Esophagus mucosa (tissue), 1 donor: ENCODE measurements around the gene GARNL3. TPM values are rescaled to one million over a fixed set of nuclear protein-coding genes. Genes with fewer than 3 reads are reported as not detected.

Source experiments
- ATAC-seq: fragments of 200-7000 bp; cut with Tn5 transposase; one replicate; pipeline ENCODE4 v1.9.1; 2020
- total RNA-seq: library from RNA; stranded (reverse); gene quantifications from one replicate; pipeline ENCODE4 v1.2.4, GENCODE V29; 2023
- donor health status: DM: yes; HTN: yes; CAD: no.

The GARNL3 gene
- total RNA-seq, 1 donor from 2014 or later, result 3.1 TPM

DNA sequence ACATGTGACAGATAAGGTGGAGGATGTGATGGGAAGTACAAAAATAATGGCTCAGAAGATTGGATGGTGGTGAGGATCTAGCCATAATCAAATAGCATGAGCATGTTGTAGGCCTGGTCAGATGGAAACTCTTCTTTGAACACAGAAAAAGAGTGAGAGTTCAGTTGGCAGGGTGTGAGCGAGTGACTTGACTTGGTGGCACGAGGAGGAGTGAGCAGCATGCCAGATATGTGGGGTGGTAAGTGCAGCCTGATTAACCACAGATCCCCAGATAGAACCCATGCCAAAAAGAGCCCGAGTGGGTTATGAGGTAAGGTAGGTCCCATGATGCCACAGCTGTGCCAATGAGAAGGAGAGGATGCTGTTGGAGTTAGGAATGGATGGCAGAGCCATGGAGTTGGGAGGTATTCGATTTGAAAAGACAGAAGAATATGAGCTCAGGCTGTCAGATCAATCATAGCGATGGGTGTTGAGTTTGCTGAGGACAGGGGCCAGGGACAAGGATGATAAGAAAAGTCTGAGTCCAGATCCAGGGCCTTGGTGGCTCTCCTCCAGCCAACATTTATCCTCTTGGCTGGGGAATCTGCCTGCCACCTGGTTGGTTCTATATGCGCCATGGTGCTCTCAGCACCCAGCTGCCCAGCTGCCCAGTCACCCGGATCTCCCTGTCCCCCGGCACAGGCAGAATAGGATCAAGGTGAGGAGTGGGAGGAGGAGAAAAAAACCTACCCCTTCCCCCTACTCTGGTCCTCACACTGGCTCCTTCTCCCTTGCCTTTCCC is 16.5 kb downstream of the GARNL3 start:
- no peak for ATAC-seq

DNA sequence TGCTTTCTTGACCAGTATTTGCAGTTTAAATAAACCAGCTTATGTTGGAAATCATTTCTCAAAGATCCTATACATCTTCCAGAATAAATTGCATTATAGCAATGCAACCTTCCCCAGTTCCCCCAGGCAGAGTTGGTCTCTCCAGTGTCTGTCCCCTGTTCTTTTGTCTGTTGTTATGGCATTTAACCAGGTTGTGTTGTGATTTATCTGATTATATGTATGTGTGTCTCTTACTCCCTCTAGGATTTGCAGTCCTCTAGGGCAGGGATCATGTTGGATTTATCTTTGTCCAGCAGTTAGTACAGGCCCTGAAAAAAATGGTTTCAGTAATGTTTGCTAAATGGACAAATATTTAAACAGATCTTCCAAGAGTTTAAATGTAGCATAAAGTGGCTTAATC is 17.3 kb downstream of the GARNL3 start:
- ATAC-seq, result no peak

DNA sequence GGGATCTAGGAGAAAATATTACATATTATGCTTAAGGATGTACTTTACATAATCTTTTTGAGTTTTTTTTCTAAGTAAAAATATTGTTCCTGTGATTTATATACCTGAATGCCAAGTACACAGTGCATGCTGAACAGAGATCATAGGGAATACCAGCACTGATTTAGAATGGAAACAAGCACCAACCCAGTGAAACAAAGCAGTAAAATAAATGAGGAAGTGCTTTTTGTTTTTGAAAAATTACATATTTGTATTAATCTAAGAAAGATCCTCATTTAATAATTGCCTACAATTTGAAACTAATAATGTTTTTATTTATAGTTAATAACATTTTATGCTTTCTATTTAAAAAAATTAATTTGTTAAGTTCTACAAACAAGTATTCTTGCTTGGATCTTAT is 18.0 kb downstream of the GARNL3 start:
- no peak for ATAC-seq

DNA sequence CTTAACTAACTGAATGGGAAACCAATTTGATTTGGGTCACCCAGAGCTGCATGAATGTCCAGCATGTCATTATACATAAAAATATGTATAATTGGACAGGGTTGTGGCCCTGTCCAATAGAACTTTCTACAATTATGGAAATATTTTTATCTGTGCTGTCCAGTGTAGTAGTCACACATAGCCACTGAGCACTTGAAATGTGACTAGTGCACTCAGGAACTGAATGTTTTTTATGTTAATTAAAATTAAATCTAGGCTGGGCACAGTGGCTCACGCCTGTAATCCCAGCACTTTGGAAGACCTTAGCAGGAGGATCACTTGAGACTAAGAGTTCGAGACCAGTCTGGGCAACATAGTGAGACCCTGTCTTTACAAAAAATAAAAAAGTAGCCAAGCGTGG is 18.6 kb downstream of the GARNL3 start:
- ATAC-seq, result no peak

DNA sequence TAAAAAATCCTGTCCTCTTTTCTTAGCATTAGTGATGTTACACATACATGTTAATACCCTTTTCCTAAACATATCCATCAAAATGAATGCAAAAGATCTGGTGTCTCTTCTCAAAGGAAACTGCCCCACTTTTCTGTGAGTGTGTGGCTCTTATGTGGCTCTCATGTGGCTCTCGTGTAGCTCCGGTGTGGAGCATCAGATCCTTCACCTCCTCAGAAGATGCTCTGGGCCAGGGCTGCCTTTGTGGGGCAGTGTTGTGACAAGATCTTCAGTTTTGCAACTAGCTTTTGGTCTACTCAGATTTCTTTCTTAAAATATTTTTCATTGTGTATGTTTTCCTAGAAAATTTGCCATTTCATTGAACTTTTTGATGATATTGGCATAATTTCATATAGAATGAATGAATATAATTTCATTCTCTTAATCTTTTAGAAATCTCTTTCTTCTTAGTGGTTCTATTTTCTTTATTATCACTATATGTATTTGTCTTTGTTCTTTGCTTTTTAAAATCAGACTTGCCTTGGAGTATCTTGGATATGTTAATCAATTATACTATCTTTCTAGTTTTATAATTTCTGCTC is 19.4 kb downstream of the GARNL3 start:
- no peak for ATAC-seq

DNA sequence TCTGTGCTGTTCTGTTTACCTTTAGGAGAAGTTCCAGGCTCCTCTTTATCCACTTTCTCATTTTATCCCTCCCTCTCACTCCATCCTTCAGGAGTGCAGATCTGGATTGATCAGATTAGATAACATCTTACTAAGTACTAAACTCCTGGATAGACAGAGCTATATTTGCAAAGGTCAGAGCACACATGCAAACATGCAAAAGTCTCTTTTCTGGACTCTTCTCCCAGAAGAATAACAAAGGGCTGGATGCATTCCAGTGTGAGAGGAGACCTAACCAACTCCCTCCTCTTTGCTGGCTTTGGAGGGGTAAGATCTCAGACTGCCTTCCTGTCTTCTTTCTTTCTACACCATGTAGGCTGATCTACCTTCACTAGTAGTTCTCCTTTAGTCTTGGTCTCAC is 21.4 kb downstream of the GARNL3 start:
- no peak for ATAC-seq

DNA sequence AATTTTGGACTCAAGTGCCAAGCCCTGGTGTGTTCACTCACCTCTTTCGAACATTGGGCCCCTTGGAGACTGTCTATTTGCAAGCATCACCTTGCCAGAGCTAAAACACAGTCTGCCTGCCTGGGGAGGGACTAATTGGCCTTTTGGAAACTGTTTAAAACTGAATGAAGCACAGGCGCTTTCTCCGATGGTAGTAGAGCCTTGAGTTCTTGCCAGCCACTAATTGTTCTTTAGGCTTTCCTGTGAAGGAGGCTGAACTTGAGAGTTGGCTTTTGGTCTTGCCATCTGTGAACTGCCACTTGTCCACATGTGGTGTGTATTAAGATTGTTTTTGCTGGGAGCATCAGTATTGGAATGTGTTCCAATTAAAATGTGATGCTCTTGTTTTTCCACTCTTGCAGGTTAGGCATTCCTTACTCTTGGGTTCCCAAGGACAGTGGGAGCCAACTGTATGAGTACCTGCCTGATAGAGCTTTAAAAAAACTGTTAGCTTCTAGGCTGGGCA is 26.0 kb downstream of the GARNL3 start:
- no peak for ATAC-seq

DNA sequence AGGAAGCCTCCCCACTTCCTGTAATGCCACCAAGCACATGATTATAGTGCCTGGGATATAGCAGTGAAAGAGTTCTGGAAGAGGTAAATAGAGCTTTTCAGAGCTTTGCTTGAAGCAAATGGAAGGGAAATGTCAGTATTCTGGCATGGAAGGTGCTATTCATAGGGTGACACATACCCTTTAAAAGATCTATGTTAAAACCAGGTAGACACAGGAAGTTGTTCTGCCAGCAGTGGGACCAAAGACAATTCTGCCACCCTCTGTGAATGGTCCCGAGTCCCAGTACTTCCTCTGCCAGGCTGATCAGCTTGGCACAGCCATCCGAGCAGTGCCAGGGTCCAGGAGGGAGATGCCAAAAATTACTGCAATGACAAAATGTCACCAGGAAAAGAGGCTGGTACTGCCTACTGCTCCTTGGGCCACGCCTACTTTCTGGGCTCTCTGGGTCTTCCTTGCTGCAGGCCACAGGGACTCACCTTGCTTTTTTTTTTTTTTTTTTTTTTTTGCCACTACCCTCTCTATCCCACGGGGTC is 26.7 kb downstream of the GARNL3 start:
- ATAC-seq, result no peak

DNA sequence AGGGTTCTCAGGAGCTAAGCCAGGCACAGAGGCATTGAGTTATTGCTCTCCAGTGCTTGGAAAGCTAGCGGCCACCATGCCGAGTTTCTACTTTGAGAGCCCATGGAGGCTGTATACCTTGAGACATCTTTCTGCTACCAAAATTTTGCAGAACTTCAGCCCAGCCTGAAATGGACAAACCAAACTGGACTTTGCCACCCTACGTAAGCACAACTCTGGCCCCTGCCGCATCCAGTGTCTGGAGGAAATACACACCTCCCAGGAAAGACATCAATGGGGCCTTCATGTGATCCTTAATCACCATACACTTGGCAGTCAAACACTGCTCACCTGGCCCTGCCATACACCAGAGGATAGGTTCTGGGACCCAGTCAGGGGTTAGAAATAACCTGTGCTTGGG is 27.8 kb downstream of the GARNL3 start:
- no peak for ATAC-seq

DNA sequence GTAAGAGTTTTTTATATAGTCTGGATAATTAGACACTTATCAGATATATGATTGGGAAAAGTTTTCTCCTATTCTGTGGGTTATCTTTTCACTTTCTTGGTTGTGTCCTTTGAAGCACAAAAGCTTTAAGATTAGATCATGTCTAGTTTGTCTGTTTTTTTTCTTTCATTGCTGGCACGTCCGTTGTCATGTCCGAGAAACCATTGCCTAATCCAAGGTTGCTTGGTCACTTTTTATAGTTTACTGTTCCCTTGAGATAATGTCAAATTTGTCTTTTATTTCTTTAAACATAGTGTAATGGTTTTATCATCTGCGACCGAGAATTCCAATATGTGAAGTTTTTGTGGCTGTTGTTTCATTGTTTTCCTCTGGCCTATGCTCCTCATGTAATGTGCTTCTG is 28.8 kb downstream of the GARNL3 start:
- no peak for ATAC-seq

DNA sequence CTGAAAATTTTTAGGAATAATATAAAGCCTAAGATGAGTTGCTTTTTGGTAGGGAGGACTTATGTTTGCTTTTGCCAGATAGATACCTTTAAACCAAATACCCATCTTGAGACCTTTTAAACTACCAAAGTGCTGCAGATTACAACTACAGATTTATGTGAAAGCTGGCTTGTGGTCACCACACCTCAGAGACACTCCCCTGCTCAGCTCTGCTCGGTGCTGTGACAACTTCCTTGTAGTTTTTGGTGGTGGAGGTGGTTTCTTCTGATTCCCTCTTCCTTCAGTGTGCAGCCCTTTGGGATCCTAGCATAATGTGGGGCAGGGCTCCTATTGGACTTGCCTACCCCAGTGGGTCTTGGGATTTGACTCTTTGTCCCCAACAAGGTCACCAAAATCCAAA is 29.2 kb downstream of the GARNL3 start:
- ATAC-seq, result no peak

DNA sequence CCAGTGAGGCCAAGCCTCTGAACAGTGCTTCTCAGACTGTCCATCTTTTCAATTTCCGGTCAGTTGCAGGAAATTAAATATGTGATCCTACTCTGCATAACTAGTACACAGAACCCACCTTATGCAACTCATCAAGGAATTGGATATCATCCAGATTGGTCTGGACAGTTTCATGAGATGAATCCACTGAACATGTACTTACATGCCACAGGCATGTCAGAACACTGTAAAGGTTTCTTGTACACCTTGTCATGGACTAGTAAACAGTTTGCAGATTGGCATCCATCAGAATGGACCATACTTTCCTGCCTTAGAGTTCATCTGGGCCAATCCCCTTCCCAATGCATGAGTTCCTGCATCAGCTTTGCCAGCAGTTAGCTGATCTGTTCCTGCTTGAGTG is 30.4 kb downstream of the GARNL3 start:
- ATAC-seq, result peak; percentile 20

DNA sequence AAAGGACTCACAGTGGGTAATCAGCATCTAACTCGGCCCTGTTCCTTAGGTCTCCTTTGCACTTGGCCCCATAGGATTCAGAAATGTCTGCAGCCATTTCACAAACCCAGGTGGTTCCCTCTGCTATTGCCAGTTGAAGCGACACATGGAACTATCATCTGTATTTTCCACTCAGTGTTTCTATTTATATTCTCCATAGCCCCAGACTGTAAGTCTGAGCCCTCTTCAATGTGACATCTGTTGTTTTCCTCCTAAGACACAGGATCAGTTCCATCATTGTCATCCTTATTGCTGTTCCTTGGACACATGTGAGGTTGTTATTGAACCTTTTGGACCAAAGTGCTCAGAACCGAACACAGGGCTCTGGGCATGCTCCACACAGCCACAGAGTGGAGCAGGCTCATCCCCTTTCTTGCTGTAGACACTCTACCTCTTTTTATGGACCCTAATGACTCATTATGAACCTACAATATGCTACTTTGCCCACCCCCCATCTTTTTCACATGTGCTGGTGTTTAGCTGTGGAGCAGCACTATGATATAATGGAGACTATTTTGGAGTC is 36.4 kb downstream of the GARNL3 start:
- no peak for ATAC-seq

DNA sequence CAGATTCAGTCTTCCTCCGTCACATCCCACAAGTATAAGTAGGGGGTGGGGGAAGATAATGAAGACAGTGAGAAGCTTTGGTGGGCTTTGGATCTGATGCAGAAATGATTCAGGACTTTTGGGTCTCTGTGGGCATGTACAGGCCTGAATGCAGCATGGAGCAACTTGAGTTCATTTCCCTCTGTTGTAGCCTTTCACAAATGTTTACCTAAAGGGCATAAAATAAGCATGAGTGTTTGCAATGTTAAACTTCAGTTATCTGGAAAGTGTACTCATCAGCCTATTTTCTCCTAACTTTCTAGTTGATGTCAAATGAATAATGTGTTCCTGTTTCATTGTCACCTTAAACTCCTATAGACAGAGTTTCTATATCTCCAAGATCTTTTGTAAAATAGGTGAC is 39.3 kb downstream of the GARNL3 start:
- ATAC-seq, result no peak

DNA sequence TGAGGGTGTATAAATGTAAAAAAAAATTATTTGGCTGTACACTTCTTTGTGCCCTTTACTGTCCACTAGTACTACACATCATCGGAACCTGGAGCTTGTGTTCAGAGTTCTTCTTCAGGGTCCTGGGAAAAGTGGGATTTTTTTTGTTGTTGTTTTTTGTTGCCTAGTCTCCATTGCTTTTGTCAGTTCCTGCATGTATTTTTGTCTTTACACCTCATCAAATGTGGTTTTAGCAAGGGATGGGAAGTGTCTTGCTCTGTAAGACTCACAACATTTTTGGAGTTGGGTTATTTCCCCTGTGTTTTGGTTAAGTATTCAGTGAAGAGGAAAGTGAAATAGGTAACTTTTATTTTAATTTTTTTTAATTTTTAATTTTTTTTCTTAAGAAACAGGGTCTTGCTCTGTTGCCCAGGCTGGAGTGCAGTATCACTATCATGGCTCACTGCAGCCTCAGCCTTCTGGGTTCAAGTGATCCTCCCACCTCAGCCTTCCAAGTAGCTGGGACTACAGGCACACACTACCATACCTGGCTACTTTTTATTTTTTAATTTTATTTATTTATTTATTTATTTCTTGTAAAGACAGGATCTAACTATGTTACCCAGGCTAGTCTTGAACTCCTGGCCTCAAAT is 40.7 kb downstream of the GARNL3 start:
- ATAC-seq, result no peak

DNA sequence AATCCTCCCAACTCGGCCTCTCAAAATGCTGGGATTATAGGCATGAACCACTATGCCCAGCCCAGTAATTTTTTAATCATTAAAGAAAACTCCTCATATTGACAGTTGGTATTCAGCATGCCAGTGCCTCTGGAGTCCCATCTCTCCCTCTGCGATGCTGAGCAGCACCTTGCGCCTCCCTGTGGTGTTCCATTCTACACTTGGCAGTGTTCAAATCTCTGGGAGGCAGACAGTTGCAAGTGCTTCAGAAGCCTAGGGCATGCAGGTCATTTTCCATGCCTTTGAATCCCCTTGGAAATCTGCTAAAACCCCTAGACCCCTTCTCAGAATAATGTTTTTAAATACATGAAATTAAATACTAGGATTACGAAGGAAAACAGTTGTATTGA is 41.3 kb downstream of the GARNL3 start:
- ATAC-seq, result no peak

DNA sequence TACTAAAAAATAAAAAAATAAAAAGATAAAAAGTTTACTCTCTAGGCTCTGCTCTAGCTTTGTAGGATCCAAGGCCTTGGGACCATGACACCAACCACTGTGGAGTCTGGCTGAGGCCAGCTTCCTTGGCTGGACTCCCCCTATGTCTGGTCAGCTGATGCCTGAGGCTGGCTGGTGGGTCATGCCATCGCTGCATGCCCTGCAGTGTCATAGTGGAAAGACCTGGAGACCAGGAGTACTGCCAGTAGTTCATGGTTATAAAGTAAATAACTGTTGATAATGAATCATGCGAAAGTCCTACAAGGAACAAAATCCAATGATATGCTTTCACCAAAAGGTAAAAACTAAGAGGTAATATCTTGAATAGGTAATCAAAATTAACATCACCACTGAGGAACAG is 43.2 kb downstream of the GARNL3 start:
- ATAC-seq, result no peak

DNA sequence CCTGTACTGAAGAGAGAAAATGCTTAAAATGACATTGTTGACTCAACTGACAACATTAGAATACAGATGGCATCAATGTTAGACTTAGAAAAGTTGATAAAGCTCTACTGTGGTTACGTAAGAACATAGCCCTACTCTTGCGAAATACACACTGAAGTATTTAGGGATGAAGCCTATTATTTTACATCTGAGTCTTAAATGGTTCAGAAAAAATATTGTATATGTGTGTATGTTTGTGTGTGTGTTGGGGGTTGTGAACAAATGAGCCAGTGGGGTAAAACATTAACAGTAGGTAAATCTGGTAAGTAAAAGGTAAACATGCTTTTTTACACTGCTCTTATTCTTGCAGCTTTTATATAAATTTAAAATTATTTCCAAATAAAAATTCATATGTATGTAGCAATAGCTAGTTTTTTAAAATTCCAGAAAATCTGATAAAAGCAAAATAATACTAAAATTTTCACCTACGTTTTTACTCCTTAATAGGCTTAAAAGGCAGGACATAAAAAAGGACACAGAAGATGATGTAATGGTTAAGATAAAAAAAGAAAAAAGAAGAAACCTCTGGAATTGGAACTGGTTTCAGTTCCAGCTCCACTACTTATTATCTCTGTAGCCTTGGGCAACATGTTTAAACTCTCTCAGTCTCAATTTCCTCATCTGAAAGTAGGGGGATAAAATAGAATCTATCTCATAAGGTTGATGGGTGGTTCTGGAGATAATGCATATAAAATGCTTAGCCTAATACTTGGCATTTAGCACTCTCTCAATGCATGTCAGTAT is 44.3 kb downstream of the GARNL3 start:
- ATAC-seq, result no peak

DNA sequence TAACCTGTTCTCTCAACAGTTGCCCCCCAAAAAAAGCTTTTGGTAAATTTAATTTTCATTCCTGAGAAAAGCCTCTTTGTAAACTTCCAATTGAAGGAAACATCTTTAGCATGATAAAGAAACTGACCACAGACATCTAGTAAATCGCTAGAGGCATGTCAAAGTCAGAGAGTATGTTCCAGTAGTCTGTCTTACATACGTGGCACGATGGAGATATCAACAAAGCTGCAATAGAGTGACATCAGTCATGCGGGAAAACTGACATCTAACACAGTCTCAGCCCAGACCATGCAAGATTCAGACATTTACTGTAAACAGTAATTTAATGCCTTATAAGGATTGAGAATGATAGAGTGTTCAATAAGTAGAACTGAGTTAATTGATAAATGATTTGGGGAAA is 45.1 kb downstream of the GARNL3 start:
- no peak for ATAC-seq

DNA sequence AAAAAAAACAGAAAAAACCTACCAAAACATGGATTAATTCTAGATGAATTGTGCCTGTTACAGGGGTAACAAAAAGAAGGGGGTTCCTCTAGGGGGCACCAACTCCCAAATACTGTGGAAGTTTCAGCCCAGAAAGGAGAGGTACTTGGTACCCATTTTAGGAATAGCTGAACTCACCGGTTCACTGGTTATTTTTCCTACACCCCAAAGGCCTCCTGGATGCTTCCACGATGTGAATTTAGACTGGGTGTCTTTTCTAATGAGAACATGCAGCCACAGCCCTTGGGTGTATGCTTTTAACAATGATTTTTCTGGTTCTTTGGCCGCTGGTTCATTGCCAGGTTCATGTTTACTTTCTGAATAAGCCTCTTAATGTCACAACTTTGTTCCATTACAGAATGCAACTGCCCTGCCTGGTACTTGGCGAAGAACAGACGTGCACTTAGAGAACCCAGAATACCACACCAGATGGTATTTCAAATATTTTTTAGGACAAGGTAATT is 46.7 kb downstream of the GARNL3 start:
- peak; percentile 61 for ATAC-seq

DNA sequence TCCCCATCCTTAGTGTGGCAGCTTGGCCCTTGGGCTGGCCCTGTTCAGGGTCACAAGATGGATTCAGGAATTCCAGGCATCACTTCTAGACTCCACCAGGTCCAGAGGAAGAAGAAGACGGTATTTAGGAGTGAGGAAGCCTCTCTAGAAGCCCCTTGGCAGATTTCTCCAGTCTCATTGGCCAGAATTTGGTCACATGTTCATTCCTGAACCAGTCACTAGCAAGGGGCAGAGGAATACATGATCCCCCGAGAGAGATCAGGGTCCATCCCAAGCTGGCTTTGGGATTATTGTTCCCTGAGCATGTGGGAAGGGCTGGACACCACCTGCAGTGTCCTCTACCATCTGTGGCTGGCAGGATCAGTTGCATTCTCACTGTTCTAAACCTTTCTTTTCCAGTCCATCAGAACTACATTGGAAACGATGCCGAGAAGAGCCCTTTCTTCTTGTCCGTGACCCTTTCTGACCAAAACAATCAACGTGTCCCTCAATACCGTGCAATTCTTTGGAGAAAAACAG is 48.5 kb downstream of the GARNL3 start:
- no peak for ATAC-seq

DNA sequence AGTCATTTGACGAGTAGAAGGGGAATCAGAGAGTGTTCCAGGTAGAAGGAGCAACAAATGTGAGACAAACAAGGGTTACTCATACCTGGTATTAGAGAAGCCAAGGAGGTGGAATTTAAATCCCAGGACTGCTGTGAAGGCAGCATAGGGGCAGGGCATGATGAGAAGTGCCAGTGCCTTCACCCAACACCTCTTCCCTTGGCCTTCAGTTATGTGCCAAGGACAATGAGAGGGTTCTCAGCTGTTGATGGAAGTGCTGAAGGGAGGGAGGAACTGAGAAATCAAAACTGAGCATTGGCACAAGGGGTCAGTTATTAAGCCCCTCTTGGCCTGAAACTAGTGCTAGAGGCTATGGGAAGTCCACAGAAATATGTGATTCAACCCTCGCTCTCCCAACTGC is 50.3 kb downstream of the GARNL3 start:
- ATAC-seq, result no peak
